Kidney epithelial cell (primary cell): ENCODE measurements around the gene CHAD. TPM values are rescaled to one million over a fixed set of nuclear protein-coding genes. Genes with fewer than 3 reads are reported as not detected.

Source experiments
- DNase-seq: peaks from one replicate; pipeline ENCODE4 v3.0.0-alpha.2; 2010; ENCODE audit warnings: low read depth
- H3K27me3 ChIP-seq: 2 replicates; pipeline ENCODE4 v1.6.0; 2011; ENCODE audit warnings: low read length; ENCODE audit not compliant: control insufficient read depth, insufficient read depth
- H3K36me3 ChIP-seq: 2 replicates; pipeline ENCODE4 v1.5.1; 2011; ENCODE audit warnings: low read length; ENCODE audit not compliant: control insufficient read depth, insufficient read depth
- H3K4me3 ChIP-seq: 2 replicates; pipeline ENCODE4 v1.5.1; 2011; ENCODE audit warnings: low read depth, mild to moderate bottlenecking, control low read depth, low read length
- total RNA-seq: library from RNA; depleted of rRNA; stranded (reverse); fragments of >200 nt; gene quantifications from 2 replicates; pipeline ENCODE4 v1.2.3, GENCODE V29; 2015
- TF ChIP-seq, protein P1 (sequence below): IDR thresholded peaks from 2 replicates; pipeline ENCODE4 v1.5.1; 2011; ENCODE audit warnings: mild to moderate bottlenecking, moderate library complexity, low read length, control low read depth, inconsistent platforms; ENCODE audit not compliant: insufficient read depth, poor library complexity, severe bottlenecking

The CHAD gene
- total RNA-seq, 1 donor from 2014 or later = not detected

- no peaks in the 10 kb centered on the region for H3K36me3 ChIP-seq
- no peak for DNase-seq
- H3K27me3 ChIP-seq = peaks cover 35% of the 10 kb centered on the region
- H3K4me3 ChIP-seq = no peak overlapping the region
- TF ChIP-seq, protein P1, sequence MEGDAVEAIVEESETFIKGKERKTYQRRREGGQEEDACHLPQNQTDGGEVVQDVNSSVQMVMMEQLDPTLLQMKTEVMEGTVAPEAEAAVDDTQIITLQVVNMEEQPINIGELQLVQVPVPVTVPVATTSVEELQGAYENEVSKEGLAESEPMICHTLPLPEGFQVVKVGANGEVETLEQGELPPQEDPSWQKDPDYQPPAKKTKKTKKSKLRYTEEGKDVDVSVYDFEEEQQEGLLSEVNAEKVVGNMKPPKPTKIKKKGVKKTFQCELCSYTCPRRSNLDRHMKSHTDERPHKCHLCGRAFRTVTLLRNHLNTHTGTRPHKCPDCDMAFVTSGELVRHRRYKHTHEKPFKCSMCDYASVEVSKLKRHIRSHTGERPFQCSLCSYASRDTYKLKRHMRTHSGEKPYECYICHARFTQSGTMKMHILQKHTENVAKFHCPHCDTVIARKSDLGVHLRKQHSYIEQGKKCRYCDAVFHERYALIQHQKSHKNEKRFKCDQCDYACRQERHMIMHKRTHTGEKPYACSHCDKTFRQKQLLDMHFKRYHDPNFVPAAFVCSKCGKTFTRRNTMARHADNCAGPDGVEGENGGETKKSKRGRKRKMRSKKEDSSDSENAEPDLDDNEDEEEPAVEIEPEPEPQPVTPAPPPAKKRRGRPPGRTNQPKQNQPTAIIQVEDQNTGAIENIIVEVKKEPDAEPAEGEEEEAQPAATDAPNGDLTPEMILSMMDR = no peak
These were observed 3.0 kb downstream of the CHAD start for GRCh38 chr17:50465635-50466034.

DNA sequence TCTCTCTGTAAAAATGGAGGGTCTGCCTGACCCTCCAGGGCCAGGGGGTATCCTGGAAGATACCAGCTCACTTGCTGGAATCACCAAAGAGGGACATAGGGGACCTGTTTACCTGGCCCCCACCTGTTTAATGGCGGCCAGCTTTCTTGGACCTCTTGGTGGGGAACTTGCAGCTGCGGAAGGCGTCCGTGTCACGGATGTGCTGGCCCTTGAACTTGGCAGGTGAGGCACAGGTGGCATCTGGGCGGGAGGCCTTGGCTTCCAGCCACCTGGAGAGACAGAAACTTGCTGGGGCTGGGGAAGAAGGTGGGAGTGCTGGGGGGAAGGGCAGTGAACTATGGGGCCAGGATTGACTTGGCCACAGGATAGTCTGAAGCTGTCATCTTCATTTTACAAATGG lies 3.5 kb downstream of the CHAD start:
- Histone ChIP-seq H3K27me3 (peaks cover 33% of the 10 kb centered on the region), H3K4me3 (no peak overlapping the region), H3K36me3 (no peaks in the 10 kb centered on the region)
- DNase-seq = no peak
- TF ChIP-seq, protein P1 = no peak

GRCh38 chr17:50464736-50465135 lies 3.9 kb downstream of the CHAD start:
- peaks cover 29% of the 10 kb centered on the region for H3K27me3 ChIP-seq
- DNase-seq = no peak
- H3K4me3 ChIP-seq = no peak overlapping the region
- TF ChIP-seq, protein P1 = no peak
- no peaks in the 10 kb centered on the region for H3K36me3 ChIP-seq

- Histone ChIP-seq H3K36me3 (no peaks in the 10 kb centered on the region), H3K4me3 (no peak overlapping the region), H3K27me3 (peaks cover 23% of the 10 kb centered on the region)
- TF ChIP-seq, protein P1 = no peak
- no peak for DNase-seq
These were observed 4.6 kb downstream of the CHAD start for GRCh38 chr17:50464121-50464520.

DNA sequence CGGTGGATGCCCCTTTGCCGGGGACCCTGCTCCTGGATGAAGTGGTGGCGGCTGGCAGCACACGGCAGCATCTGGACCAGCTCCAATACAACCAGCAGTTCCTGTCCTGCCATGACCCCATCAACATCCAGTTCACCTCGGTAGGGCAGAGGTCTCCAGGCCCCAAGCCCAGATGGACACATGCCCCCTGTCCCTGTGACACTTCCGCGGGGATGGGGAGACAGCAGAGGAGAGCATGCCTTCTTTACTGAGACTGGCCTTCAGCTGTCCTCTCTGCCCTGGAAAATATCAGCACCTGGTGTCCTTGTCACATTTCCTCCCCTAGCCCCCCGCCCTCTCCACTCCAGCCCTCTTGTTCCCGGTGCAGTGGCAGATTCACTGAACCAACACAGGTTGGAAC lies 6.2 kb downstream of the CHAD start:
- no peak for DNase-seq

More for the DNA sequence above, 6.2 kb downstream of the CHAD start:
- Histone ChIP-seq H3K36me3 (no peaks in the 10 kb centered on the region), H3K4me3 (no peak overlapping the region), H3K27me3 (peaks cover 6% of the 10 kb centered on the region)
- TF ChIP-seq, protein P1 = no peak
